ENCODE measurements around the gene IRAK3. TPM values are rescaled to one million over a fixed set of nuclear protein-coding genes. Genes with fewer than 3 reads are reported as not detected.
"Not testable (repeated sequence)": the region's sequence is repeated elsewhere in the genome, so short reads cannot be mapped to it uniquely, and the experiment has no call there.

IRAK3 gene
- polyA plus RNA-seq, 1 donor from 2014 or later, result not detected

DNA sequence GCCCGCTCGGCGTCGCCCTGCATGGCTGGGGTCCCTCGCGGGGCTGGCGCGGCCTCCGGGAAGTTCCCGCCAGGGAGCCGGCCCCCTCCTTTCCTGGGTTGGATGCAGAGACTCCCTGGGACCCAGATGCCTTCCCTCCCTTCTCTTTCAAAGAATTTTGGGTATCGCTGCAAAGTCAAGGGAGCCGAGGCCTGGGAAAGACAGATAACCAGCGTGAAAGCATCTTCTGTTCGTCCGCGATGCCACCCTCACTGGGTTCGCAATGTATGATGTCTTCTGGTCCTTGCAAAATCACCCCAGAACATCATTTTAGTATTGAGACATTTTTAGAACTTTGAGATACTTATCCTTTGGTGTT lies 451 bp downstream of the IRAK3 start:
- Mint-ChIP-seq H3K4me3 (peak overlapping the region in 3 of 4 donors; percentile 68 to 72 (median 72)), H3K4me1 (peaks cover 0 to 12% (median 8%) of the 10 kb centered on the region in 3 donors), H3K36me3 (no peaks in the 10 kb centered on the region), H3K9me3 (peaks cover 4 to 8% (median 4%) of the 10 kb centered on the region in 3 donors), H3K27me3 (peaks cover 61% of the 10 kb centered on the region), H3K27ac (no peak overlapping the region)

DNA sequence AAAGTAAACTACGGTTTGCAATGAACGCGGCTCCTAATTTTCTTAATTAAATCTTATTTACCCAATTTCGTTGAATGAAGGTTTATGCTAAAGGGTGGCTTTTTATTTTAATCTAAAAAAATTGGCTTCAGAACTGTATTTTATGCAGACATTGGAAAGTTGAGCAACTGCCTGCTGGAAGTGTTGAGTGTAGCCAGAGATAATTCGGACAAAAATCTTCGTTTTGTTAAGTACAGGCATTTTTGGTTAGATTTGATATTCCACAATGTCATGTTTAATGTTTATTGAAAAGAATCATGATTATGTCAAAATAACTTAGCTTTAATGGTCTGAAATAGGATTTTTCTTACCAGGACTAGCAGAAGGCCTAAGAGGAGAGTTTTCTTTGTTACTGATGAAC lies 875 bp downstream of the IRAK3 start:
- peaks cover 2% of the 10 kb centered on the region for H3K36me3 Mint-ChIP-seq
- peaks cover 59% of the 10 kb centered on the region for H3K27me3 Mint-ChIP-seq
- peaks cover 0 to 3% (median under 1%) of the 10 kb centered on the region in 3 donors for H3K9me3 Mint-ChIP-seq
- H3K4me3 Mint-ChIP-seq, result peak overlapping the region in 2 of 4 donors; percentile 68 to 72
- H3K4me1 Mint-ChIP-seq, result peaks cover 0 to 12% (median 5%) of the 10 kb centered on the region in 3 donors
- H3K27ac Mint-ChIP-seq, result no peak overlapping the region

DNA sequence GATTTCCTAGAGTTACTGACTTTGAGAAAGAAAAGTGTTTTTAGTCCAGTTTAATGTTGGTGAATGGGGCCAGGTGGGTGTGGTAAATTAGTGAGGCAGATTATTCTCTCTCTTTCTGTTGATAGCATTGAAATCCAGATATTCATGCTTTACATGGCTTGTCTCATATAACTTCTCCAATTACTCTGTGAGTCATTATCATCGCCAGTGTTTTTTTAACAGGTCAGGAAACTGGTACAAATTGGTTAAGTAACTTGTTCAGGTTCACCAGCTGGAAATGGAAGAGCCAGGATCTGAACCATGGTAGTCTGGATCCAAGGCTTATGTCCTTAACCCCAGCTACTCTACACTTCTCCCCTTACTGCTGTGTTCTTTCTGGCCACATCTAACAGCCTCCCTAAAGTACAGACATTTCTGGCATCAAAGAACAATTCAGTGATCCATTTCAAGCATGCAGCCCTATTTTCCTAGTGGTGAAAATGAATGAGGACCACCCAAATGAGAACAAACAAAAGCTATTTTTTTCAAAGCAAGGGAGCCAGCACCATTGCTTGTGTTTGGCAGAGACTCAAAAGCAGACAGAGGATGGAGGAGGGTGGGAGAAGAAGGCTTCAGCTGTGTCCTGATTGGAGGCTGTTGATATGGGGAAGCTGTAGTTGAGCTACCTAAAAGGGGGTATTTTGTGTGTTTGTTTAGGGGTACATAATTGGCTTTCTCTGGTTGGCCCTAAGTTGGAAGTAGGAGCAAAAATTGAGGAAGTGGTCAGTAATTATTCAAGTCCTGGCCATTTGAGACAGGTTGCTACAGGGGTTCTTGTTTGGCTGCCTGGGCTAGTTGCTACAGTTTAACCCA lies 1.7 kb downstream of the IRAK3 start:
- Mint-ChIP-seq H3K4me3 (no peak overlapping the region), H3K27ac (peak overlapping the region in 1 of 3 donors; percentile 42), H3K9me3 (peaks cover 0 to 3% (median 0%) of the 10 kb centered on the region in 3 donors), H3K27me3 (peaks cover 63% of the 10 kb centered on the region), H3K4me1 (peaks cover 0 to 12% (median 6%) of the 10 kb centered on the region in 3 donors), H3K36me3 (peaks cover 2% of the 10 kb centered on the region)

DNA sequence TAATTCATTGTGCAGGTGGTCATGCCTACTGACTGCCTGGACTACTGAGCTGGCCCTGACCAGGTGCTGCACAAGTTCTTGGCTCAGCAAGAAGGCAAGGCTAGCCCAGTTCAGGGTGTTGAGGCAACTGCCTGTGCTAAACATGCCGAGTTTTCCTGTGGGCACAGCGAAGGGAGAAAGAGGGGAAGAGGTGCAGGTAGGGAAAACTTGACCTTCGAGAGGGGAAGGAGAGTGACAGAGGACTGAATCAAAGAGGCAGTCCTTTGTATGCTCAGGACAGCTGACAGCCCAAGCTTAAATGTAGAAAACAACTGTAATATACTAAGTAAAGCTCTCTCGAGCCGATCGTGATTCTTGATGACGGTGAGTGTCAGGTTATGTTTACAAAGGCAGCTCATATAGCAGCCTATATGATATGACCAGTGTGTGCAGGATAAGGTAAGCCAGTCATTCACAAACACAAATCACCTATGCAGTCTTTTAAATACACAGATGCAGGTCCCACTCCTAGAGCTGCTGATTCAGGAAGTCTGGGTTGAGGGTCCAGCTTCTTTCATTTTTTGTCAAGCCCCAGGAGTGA lies 2.6 kb downstream of the IRAK3 start:
- Mint-ChIP-seq H3K27me3 (peaks cover 60% of the 10 kb centered on the region), H3K4me3 (no peak overlapping the region), H3K27ac (no peak overlapping the region), H3K4me1 (peaks cover 1 to 17% (median 8%) of the 10 kb centered on the region in 3 donors), H3K36me3 (peaks cover 2% of the 10 kb centered on the region), H3K9me3 (peaks cover 0 to 3% (median 0%) of the 10 kb centered on the region in 3 donors)

DNA sequence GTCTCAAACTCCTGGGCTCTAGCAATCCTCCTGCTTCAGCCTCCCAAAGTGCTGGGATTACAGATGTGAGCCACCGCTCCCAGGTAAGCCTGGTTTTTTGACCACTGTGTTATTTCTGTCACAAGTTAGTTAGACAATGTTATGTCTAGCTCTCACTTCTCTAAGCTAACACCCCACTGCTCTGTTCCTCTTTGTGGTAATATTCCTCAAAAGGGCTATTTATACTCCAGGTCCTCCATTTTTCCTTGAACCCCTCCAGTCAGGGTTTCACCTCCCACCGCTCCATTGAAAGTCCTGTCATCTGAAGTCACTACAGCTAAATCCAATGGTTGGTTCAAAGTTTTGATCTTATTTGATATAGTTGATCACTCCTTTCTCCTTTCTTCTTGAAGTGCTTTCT lies 5.1 kb downstream of the IRAK3 start:
- Mint-ChIP-seq H3K27ac (no peak overlapping the region), H3K9me3 (no peaks in the 10 kb centered on the region), H3K4me3 (peak overlapping the region in 1 of 4 donors; percentile 50), H3K36me3 (peaks cover 2% of the 10 kb centered on the region), H3K27me3 (peaks cover 51% of the 10 kb centered on the region), H3K4me1 (peaks cover 5 to 15% (median 7%) of the 10 kb centered on the region in 3 donors)

DNA sequence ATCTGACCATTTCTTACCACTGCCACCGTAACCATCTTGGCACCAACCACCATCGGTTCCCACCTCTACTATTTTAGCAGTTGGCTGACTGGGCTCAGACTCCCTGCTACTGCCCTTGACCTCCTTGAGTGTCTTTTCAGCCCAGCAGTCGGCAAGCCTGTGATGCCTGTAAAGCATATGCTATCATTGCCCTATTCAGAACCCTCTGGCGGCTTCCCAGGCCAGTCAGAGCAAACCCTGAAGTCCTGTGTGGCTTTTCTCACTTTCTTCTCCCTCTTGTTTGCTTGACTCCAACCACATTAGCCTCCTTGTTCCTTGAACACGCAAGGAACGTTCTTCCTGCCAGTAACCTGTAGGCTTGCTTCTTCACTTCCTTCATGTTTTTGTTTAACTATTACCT lies 6.2 kb downstream of the IRAK3 start:
- Mint-ChIP-seq H3K27me3 (peaks cover 50% of the 10 kb centered on the region), H3K4me3 (peak overlapping the region in 1 of 4 donors; percentile 50), H3K27ac (no peak overlapping the region), H3K36me3 (peaks cover 2% of the 10 kb centered on the region), H3K9me3 (peaks cover 0 to 5% (median 5%) of the 10 kb centered on the region in 3 donors), H3K4me1 (peaks cover 5 to 13% (median 7%) of the 10 kb centered on the region in 3 donors)

DNA sequence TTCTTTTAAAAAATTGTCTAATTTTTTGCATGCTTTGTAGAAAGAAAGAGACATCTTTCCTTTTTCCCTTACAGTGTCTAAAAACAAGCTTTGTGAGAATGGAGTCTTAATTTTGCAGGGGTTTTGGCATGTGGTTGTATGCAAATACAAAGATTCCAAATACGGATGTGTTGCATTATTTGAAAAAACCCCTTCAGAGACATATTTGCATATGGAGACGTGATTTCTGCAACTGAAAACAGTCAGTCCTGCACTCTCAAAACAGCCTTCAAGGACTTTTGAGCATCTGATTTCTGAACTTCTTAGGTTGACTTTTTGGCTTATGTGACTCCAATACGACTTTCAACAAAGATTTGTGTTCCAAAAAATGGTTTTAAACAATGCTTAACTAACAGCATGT lies 7.8 kb downstream of the IRAK3 start:
- H3K27ac Mint-ChIP-seq, result peak overlapping the region in 1 of 3 donors; percentile 68
- peaks cover 2% of the 10 kb centered on the region for H3K36me3 Mint-ChIP-seq
- peak overlapping the region in 2 of 4 donors; percentile 25 to 41 for H3K4me3 Mint-ChIP-seq
- peaks cover 39% of the 10 kb centered on the region for H3K27me3 Mint-ChIP-seq
- peaks cover 0 to 7% (median 7%) of the 10 kb centered on the region in 3 donors for H3K9me3 Mint-ChIP-seq
- H3K4me1 Mint-ChIP-seq, result peaks cover 5 to 11% (median 7%) of the 10 kb centered on the region in 3 donors

DNA sequence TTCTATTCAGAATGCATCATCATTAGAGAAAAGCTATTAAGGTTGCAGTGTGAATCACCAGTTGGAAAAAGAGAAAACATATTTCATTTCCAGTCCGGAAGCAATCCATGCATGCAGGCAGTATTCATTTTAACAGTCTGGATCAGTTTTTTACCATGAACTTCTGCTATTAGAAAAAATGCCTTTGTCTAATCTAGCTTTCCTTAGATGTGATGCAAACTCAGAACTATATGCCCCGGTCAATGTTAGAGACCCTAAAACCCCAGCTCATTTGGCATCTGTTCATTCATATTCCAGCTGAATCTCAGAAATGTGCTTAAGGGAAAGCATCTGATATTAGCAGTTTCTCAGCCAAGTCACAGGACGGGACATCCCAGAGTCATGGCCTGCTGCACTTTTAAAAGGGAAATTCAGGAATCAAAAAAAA lies 8.5 kb downstream of the IRAK3 start:
- no peak overlapping the region for H3K27ac Mint-ChIP-seq
- H3K36me3 Mint-ChIP-seq, result peaks cover 2% of the 10 kb centered on the region
- H3K9me3 Mint-ChIP-seq, result peaks cover 0 to 7% (median 7%) of the 10 kb centered on the region in 3 donors
- peaks cover 39% of the 10 kb centered on the region for H3K27me3 Mint-ChIP-seq
- peak overlapping the region in 1 of 4 donors; percentile 14 for H3K4me3 Mint-ChIP-seq
- peaks cover 5 to 11% (median 7%) of the 10 kb centered on the region in 3 donors for H3K4me1 Mint-ChIP-seq

DNA sequence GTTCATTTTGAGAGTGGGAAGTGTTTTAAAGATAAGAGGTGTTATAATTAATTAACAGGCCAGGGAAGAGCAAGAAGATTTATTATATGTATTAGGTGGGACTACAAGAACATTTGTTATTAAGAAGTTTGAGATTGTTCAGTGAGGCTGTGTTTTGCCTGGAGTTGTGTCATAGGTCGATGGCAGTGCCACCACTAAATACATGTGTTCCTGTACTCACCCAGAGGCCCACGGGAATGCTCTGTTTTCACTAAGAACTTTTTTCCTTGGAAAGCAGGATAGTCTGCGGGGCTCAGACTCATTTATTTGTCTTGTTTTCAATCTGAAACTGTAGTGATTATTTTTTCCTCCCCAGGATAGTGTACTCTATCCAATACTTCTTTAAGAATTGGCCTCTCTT lies 10.1 kb downstream of the IRAK3 start:
- H3K36me3 Mint-ChIP-seq, result peaks cover 2% of the 10 kb centered on the region
- no peak overlapping the region for H3K27ac Mint-ChIP-seq
- H3K27me3 Mint-ChIP-seq, result peaks cover 31% of the 10 kb centered on the region
- H3K4me1 Mint-ChIP-seq, result peaks cover 5 to 11% (median 7%) of the 10 kb centered on the region in 3 donors
- H3K9me3 Mint-ChIP-seq, result peaks cover 0 to 7% (median 7%) of the 10 kb centered on the region in 3 donors
- no peak overlapping the region for H3K4me3 Mint-ChIP-seq

DNA sequence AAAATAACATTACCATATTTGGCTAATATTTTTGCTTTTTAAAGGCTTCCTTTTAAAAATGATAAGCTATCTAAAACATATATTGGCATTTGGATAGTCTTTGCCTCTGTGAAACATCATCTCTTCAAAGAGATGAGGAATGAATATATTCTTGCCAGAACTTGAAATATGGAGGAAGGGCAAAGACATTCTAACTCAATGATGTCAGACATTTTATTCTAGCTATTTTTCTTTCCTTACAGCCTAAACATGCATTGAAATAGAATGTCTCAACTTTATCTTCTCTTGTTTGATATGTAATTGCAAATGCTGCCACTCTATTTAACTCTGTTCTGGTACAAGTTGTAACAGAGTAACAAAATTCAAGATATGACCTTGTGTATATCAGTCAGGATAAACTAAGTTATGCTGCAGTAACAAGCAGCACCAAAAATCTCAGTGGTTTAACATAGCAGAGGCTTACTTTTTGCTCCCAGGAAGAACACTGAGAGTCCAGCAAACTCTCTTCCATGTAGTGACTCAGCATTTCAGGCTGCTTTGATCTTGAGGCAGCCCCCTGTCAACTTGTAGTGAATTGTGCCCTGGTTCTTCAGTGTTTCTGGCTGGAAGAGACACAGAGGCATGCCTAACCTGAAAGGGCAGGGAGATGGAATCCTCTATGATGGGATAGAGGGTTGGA lies 11.0 kb downstream of the IRAK3 start:
- peaks cover 25% of the 10 kb centered on the region for H3K27me3 Mint-ChIP-seq
- no peaks in the 10 kb centered on the region for H3K36me3 Mint-ChIP-seq
- H3K27ac Mint-ChIP-seq, result no peak overlapping the region
- no peak overlapping the region for H3K4me3 Mint-ChIP-seq
- peaks cover 5 to 12% (median 7%) of the 10 kb centered on the region in 3 donors for H3K4me1 Mint-ChIP-seq
- peaks cover 0 to 7% (median 7%) of the 10 kb centered on the region in 3 donors for H3K9me3 Mint-ChIP-seq

DNA sequence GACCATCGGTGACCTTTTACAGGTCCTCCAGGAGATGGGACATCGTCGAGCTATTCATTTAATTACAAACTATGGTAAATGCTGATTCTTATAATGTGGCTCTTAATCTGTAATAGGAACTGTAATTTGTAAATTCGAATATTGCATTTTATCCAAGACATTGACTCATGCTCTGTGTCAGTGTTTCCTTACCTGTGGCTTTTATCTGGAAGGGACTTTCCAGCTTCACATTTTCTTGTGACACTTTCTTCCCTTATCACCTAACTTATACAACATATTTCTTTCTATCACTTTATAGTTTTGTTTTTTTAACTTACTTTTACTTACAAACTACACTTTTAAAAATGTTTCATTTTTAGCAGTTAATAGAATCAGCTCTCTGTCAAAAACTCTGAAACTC lies 14.8 kb downstream of the IRAK3 start:
- no peaks in the 10 kb centered on the region for H3K36me3 Mint-ChIP-seq
- no peak overlapping the region for H3K27ac Mint-ChIP-seq
- peaks cover 14% of the 10 kb centered on the region for H3K27me3 Mint-ChIP-seq
- H3K4me1 Mint-ChIP-seq, result peaks cover 0 to 1% (median 0%) of the 10 kb centered on the region in 3 donors
- peaks cover 2 to 7% (median 7%) of the 10 kb centered on the region in 3 donors for H3K9me3 Mint-ChIP-seq
- no peak overlapping the region for H3K4me3 Mint-ChIP-seq

DNA sequence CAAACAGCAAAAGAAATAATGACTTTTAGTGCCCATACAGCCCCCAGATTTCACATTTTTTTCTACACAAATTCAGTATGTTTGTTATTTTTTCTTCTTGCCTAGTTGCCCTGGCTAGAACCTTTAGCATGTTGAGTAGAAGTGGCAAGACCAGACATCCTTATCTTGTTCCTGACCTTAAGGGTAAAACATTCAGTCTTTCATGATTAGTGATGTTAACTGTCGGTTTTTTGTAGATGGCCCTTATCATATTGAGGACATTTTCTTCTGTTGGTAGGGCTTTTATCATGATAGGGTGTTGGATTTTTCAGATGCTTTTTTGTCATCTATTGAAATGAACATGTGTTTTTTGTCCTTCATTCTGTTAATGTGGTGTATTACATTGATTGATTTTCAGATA lies 17.1 kb downstream of the IRAK3 start:
- no peak overlapping the region for H3K4me3 Mint-ChIP-seq
- H3K4me1 Mint-ChIP-seq, result peaks cover 0 to 1% (median 0%) of the 10 kb centered on the region in 3 donors
- peaks cover 0 to 2% (median 0%) of the 10 kb centered on the region in 3 donors for H3K9me3 Mint-ChIP-seq
- H3K27ac Mint-ChIP-seq, result no peak overlapping the region
- no peaks in the 10 kb centered on the region for H3K36me3 Mint-ChIP-seq
- H3K27me3 Mint-ChIP-seq, result peaks cover 9% of the 10 kb centered on the region

DNA sequence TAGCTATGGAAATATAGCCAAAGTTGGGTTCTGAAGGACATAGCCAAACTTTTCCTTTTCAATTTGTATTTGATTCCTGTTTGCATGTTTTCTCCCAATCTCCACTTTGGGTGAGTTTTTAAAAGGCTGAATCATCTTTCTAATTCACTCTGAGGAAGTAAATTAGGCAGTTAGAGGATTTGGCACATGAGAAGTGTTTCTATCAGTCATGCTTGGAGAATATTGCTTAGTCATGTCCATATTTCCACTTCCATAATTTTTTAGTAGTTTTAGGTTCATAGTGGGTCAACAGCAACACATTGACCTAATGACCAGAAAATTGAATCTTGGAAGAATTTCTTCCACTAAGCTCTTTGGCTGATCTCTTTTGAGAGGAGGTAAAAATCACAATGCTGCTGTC lies 21.8 kb downstream of the IRAK3 start:
- no peak overlapping the region for H3K4me3 Mint-ChIP-seq
- H3K36me3 Mint-ChIP-seq, result no peaks in the 10 kb centered on the region
- H3K27me3 Mint-ChIP-seq, result peaks cover 11% of the 10 kb centered on the region
- no peaks in the 10 kb centered on the region for H3K4me1 Mint-ChIP-seq
- peaks cover 0 to 3% (median 2%) of the 10 kb centered on the region in 3 donors for H3K9me3 Mint-ChIP-seq
- H3K27ac Mint-ChIP-seq, result no peak overlapping the region

DNA sequence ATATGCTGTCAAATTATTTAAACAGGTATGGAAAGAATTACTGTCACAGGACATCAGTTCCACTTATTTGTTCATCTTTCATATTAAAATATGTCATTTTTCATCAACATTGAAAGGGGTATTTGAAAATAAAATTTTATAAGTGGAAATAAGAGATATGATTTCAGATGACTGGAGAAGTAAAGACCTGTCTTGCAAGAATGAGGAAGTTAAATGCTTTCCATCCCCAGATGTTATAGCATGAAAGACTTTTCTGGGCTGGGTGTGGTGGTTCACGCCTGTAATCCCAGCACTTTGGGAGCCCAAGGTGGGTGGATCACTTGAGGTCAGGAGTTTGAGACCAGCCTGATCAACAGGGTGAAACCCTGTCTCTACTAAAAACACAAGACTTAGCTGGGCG lies 22.6 kb downstream of the IRAK3 start:
- not testable (repeated sequence) for H3K4me1 Mint-ChIP-seq, H3K4me3 Mint-ChIP-seq, H3K9me3 Mint-ChIP-seq, H3K36me3 Mint-ChIP-seq, H3K27ac Mint-ChIP-seq
- H3K27me3 Mint-ChIP-seq, result peaks cover 10% of the 10 kb centered on the region

DNA sequence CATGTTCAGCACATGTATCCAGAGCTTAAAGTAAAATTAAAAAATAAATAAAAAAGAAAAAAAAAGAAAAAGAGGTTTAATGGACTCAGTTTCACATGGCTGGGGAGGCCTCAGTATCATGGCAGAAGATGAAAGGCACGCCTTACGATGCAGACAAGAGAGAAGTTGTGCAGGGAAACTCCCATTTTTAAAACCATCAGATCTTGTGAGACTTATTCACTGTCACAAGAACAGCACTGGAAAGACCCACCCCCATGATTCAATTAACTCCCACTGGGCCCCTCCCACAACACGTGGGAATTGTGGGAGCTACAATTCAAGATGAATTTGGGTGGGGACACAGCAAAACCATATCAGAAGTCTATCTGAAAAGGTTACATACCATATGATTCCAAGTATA lies 24.0 kb downstream of the IRAK3 start:
- peaks cover 13 to 14% (median 14%) of the 10 kb centered on the region in 3 donors for H3K4me1 Mint-ChIP-seq
- H3K27me3 Mint-ChIP-seq, H3K27ac Mint-ChIP-seq, H3K9me3 Mint-ChIP-seq, H3K36me3 Mint-ChIP-seq, H3K4me3 Mint-ChIP-seq: not testable (repeated sequence)

All from IgD-negative memory B cell (primary cell).